WTC11 (cell line): ENCODE results near the gene ZBTB7C. TPM values are rescaled to one million over a fixed set of nuclear protein-coding genes. Genes with fewer than 3 reads are reported as not detected.

ENCODE experiments used
- ATAC-seq: fragments of 200-7000 bp; cut with Tn5 transposase; 2 replicates; pipeline ENCODE4 v1.10.0; 2021; ENCODE audit warnings: mild to moderate bottlenecking, moderate library complexity
- CTCF ChIA-PET: fragments of 300-600 bp; sonication (Branson Sonifier 250); formaldehyde crosslinking; loops from one replicate; lab custom pipeline; 2021; ENCODE audit warnings: antibody characterized with exemption; lab: Charles Lee
- POLR2A ChIA-PET: fragments of 350-600 bp; sonication (Branson Sonifier 250); formaldehyde crosslinking; loops from one replicate; lab custom pipeline; 2021; ENCODE audit warnings: antibody characterized with exemption; lab: Charles Lee
- DNase-seq: peaks from one replicate; pipeline ENCODE4 v3.0.0; 2021; ENCODE audit warnings: low spot score
- H3K27ac Mint-ChIP-seq: 2 replicates; pipeline ENCODE4 v1.8.0; 2021; ENCODE audit warnings: mixed read lengths
- H3K27me3 Mint-ChIP-seq: 2 replicates; pipeline ENCODE4 v1.8.0; 2021; ENCODE audit warnings: low read depth, mild to moderate bottlenecking, moderate library complexity, mixed read lengths
- H3K36me3 Mint-ChIP-seq: 2 replicates; pipeline ENCODE4 v1.8.0; 2021; ENCODE audit warnings: mixed read lengths
- H3K4me1 Mint-ChIP-seq: 2 replicates; pipeline ENCODE4 v1.8.0; 2022; ENCODE audit warnings: mixed read lengths
- H3K4me3 Mint-ChIP-seq: 2 replicates; pipeline ENCODE4 v1.8.0; 2021; ENCODE audit warnings: mild to moderate bottlenecking, moderate library complexity, mixed read lengths
- H3K9me3 Mint-ChIP-seq: 2 replicates; pipeline ENCODE4 v1.8.0; 2021; ENCODE audit warnings: mixed read lengths
- FOXK1 ChIP-seq: sonication (generic); formaldehyde crosslinking; IDR thresholded peaks from 2 replicates; pipeline ENCODE4 v1.8.0; 2022; ENCODE audit warnings: mild to moderate bottlenecking, moderate library complexity, missing genetic modification reagents
- GABPB1 ChIP-seq: sonication (generic); formaldehyde crosslinking; IDR thresholded peaks from 2 replicates; pipeline ENCODE4 v1.8.1; 2023; ENCODE audit warnings: mild to moderate bottlenecking, missing genetic modification reagents
- IRF2 ChIP-seq: sonication (generic); formaldehyde crosslinking; IDR thresholded peaks from 2 replicates; pipeline ENCODE4 v1.8.0; 2022; ENCODE audit warnings: low read depth, missing genetic modification reagents, borderline replicate concordance
- JUN ChIP-seq: sonication (generic); formaldehyde crosslinking; IDR thresholded peaks from 2 replicates; pipeline ENCODE4 v1.8.0; 2023; ENCODE audit warnings: mild to moderate bottlenecking, missing genetic modification reagents
- MXD4 ChIP-seq: fragments of 250-450 bp; sonication (Bioruptor Pico); IDR thresholded peaks from 2 replicates; pipeline ENCODE4 v1.8.0; 2021; ENCODE audit warnings: mild to moderate bottlenecking, moderate library complexity, borderline replicate concordance
- NFYB ChIP-seq: sonication (generic); formaldehyde crosslinking; conservative IDR thresholded peaks from 2 replicates; pipeline ENCODE4 v1.8.0; 2022; ENCODE audit warnings: low read depth, missing genetic modification reagents
- OVOL2 ChIP-seq: fragments of 250-450 bp; sonication (Bioruptor Pico); IDR thresholded peaks from 2 replicates; pipeline ENCODE4 v1.9.0; 2021; ENCODE audit warnings: mild to moderate bottlenecking, borderline replicate concordance
- SMAD3 ChIP-seq: sonication (generic); formaldehyde crosslinking; IDR thresholded peaks from 2 replicates; pipeline ENCODE4 v1.8.0; 2022; ENCODE audit warnings: missing genetic modification reagents, mild to moderate bottlenecking, borderline replicate concordance
- SOX15 ChIP-seq: fragments of 250-450 bp; sonication (Bioruptor Pico); IDR thresholded peaks from 2 replicates; pipeline ENCODE4 v1.9.0; 2021; ENCODE audit warnings: mild to moderate bottlenecking
- SP1 ChIP-seq: sonication (generic); formaldehyde crosslinking; conservative IDR thresholded peaks from 2 replicates; pipeline ENCODE4 v1.8.1; 2022; ENCODE audit warnings: missing genetic modification reagents
- TP53 ChIP-seq: sonication (generic); formaldehyde crosslinking; IDR thresholded peaks from 2 replicates; pipeline ENCODE4 v1.8.1; 2023; ENCODE audit warnings: mild to moderate bottlenecking, missing genetic modification reagents
- ZNF396 ChIP-seq: fragments of 250-450 bp; sonication (Bioruptor Pico); IDR thresholded peaks from 2 replicates; pipeline ENCODE4 v1.8.0; 2021; ENCODE audit warnings: mild to moderate bottlenecking, moderate library complexity, borderline replicate concordance
- total RNA-seq: library from RNA; stranded (reverse); gene quantifications from 3 replicates; pipeline ENCODE4 v1.2.3, GENCODE V29; 2021
- TF ChIP-seq, protein P1 (sequence below): sonication (generic); formaldehyde crosslinking; IDR thresholded peaks from 2 replicates; pipeline ENCODE4 v1.8.1; 2022; ENCODE audit warnings: mild to moderate bottlenecking, moderate library complexity, missing genetic modification reagents
- TF ChIP-seq, protein P2 (sequence below): sonication (generic); formaldehyde crosslinking; IDR thresholded peaks from 2 replicates; pipeline ENCODE4 v1.8.1; 2023; ENCODE audit warnings: mild to moderate bottlenecking, missing genetic modification reagents, moderate library complexity
- TF ChIP-seq, protein P3 (sequence below): fragments of 250-450 bp; sonication (Bioruptor Pico); IDR thresholded peaks from 2 replicates; pipeline ENCODE4 v1.9.0; 2021; ENCODE audit warnings: mild to moderate bottlenecking
- TF ChIP-seq, protein P4 (sequence below): sonication (generic); formaldehyde crosslinking; IDR thresholded peaks from 2 replicates; pipeline ENCODE4 v1.8.1; 2023; ENCODE audit warnings: mild to moderate bottlenecking, moderate library complexity, missing genetic modification reagents
- TF ChIP-seq, protein P5 (sequence below): sonication (generic); formaldehyde crosslinking; IDR thresholded peaks from 2 replicates; pipeline ENCODE4 v1.8.0; 2022; ENCODE audit warnings: mild to moderate bottlenecking, missing genetic modification reagents

The ZBTB7C gene
- total RNA-seq, 1 experiment from 2014 or later: 0.48 TPM

DNA sequence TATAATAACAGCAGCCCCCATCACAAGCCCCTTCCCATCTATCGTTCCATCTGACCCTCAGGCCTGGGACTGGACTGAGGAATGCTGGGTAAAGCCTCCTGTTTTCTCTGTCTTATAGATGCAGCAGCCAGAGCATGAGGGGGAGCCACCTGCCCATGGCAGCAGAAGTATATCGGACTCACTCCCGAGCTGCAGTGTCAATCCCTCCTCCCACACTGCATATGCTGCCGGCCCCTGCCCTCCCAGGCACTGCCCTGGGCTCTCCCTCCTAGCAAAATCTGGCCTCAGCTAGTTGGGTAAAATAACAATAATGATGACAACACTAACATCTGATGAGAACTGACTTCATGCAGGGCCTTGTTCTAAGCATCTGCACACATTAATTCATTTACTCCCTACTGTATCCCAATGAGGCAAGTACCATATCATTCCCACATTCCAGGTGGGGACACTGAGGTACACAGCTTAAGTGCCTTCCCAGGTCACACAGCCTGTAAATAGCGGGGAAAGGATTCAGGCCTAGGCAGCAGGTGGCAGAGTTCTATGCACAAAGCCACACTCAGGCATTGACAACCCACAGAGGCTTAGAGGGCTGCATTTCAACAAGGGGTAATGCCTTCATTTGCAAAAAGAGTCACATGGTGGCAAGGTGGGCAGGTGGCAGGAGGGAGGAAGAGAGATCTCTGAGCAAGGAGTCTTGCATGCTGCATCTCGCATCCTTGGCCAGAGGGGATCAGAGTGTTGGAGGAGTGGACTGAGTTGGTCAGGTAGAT is 190.0 kb downstream of the ZBTB7C start:
- peaks cover 10% of the 10 kb centered on the region for H3K9me3 Mint-ChIP-seq
- H3K4me1 Mint-ChIP-seq: peaks cover 10% of the 10 kb centered on the region
- H3K4me3 Mint-ChIP-seq: no peak overlapping the region
- CTCF ChIA-PET: interaction anchor here (0.5 to 1.4 kb wide), 7 partner anchors 11 to 226 kb away, joined by 3 to 7 read pairs (median 3); no protein-coding TSS in a partner anchor
- POLR2A ChIA-PET: interaction anchor here (0.6 kb wide), 1 partner anchor 363 kb away, joined by 7 read pairs; no protein-coding TSS in a partner anchor
- no peak overlapping the region for H3K27ac Mint-ChIP-seq
- ATAC-seq: peak; percentile 69
- DNase-seq: no peak
- H3K36me3 Mint-ChIP-seq: peaks cover 1% of the 10 kb centered on the region
- TF ChIP-seq, protein P1, sequence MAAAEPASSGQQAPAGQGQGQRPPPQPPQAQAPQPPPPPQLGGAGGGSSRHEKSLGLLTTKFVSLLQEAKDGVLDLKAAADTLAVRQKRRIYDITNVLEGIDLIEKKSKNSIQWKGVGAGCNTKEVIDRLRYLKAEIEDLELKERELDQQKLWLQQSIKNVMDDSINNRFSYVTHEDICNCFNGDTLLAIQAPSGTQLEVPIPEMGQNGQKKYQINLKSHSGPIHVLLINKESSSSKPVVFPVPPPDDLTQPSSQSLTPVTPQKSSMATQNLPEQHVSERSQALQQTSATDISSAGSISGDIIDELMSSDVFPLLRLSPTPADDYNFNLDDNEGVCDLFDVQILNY: no peak
- TF ChIP-seq, protein P2, sequence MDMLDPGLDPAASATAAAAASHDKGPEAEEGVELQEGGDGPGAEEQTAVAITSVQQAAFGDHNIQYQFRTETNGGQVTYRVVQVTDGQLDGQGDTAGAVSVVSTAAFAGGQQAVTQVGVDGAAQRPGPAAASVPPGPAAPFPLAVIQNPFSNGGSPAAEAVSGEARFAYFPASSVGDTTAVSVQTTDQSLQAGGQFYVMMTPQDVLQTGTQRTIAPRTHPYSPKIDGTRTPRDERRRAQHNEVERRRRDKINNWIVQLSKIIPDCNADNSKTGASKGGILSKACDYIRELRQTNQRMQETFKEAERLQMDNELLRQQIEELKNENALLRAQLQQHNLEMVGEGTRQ (CRISPR knock-in tag): peak; percentile 58
- TF ChIP-seq TP53 (CRISPR knock-in tag): no peak
- TF ChIP-seq, protein P3, sequence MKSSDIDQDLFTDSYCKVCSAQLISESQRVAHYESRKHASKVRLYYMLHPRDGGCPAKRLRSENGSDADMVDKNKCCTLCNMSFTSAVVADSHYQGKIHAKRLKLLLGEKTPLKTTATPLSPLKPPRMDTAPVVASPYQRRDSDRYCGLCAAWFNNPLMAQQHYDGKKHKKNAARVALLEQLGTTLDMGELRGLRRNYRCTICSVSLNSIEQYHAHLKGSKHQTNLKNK (CRISPR knock-in tag): no peak
- no peak for TF ChIP-seq SMAD3 (CRISPR knock-in tag)
- TF ChIP-seq, all 79 proteins: peak for 1
- H3K27me3 Mint-ChIP-seq: peaks cover under 1% of the 10 kb centered on the region

DNA sequence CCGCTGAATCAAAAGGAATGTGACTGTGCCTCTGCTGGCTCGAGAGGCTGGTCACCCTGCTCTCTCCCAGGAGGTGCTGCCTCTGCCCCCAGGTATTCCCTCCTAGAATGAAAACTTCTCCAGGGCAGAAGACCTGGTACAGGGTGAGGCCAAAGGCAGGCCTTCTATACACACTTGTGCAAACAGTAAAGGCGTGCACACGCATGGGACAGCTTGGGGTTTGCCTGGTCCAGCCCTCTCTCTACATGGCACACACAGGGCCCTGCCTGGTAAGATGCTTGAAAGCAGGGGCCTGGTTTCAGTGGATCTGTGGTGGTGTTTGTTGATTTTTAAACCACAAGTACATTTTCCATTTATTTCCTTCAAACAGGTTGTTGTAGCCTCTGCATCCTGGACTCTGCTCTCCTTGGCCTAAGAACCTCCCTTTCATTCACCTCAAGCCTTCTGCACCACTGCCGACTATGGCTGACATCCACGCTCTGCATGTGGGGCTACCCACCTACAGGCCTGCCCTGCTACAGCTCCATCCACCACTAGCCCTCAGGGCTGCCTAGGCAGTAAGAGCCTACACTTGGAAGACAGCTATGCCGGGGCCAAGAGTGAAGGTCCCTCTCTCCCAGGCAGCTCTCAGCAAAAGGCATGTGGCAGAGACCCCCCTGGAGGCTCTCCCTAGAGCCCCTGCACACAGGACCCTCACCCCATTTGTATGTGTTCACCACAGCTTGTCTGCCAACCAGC is 190.7 kb downstream of the ZBTB7C start:
- Mint-ChIP-seq H3K27me3 (peaks cover 5% of the 10 kb centered on the region), H3K4me1 (peaks cover 10% of the 10 kb centered on the region)

DNA sequence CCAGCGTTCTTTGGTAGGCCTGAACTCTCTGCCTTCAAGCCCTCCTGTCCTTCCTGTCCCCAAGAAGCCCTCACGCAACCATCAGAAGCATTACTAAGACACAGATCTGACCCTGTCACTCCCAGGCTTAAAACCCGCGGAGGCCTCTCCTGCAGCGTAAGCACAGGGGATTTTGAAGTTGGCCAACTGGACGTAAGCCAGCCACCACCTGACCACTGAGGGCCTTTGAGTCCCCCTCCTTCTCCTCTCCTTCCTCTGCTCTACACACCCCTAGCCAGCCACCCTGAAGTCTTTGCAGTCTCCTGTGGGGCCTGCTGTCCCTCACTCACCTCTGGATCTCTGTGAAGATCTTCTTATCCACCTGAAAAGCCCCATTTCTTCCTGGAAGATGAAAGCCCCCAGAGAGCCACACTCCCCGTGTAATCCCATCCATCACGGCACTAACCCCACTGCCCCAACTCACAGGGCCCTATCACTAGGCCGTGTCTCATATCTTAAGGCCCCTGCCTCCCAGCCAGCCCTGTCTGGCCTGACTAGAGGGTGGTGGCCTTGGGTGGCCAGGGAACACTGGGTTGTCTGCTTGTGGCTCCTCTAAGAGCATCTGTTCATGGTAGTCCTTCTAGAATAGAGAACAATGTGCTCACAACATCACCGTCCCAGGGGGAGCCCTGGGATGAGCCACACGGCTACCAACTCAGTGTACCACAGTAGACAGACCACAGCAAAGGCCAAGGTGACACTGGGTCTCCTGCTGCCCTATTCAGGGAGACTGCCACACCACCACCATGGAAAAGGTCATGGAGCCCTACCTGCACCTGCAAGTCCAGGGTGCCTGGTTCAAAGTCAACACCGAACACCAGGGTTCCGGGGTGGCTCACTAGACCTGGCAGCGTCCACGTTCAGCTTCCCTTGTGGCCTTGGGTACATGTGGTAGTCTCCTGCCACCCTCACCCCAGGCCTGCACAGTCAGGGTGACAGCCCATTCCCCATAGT is 191.6 kb downstream of the ZBTB7C start:
- Mint-ChIP-seq H3K9me3 (peaks cover 26% of the 10 kb centered on the region), H3K36me3 (peaks cover 12% of the 10 kb centered on the region), H3K4me3 (no peak overlapping the region), H3K4me1 (peaks cover 10% of the 10 kb centered on the region), H3K27me3 (peaks cover 5% of the 10 kb centered on the region), H3K27ac (no peak overlapping the region)
- ChIA-PET POLR2A (interaction anchor here (0.5 kb wide), 1 partner anchor 228 kb away, joined by 3 read pairs; no protein-coding TSS in a partner anchor), CTCF (interaction anchor here (1.0 kb wide), 1 partner anchor 228 kb away, joined by 3 read pairs; no protein-coding TSS in a partner anchor)
- ATAC-seq (no peak), DNase-seq (no peak)
- TF ChIP-seq SP1 (CRISPR knock-in tag) (no peak), FOXK1 (CRISPR knock-in tag) (no peak), OVOL2 (no peak), SOX15 (no peak), ZNF396 (no peak), GABPB1 (CRISPR knock-in tag) (no peak), IRF2 (no peak), JUN (CRISPR knock-in tag) (no peak)
- TF ChIP-seq, protein P4, sequence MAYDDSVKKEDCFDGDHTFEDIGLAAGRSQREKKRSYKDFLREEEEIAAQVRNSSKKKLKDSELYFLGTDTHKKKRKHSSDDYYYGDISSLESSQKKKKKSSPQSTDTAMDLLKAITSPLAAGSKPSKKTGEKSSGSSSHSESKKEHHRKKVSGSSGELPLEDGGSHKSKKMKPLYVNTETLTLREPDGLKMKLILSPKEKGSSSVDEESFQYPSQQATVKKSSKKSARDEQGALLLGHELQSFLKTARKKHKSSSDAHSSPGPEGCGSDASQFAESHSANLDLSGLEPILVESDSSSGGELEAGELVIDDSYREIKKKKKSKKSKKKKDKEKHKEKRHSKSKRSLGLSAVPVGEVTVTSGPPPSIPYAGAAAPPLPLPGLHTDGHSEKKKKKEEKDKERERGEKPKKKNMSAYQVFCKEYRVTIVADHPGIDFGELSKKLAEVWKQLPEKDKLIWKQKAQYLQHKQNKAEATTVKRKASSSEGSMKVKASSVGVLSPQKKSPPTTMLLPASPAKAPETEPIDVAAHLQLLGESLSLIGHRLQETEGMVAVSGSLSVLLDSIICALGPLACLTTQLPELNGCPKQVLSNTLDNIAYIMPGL: no peak

More for the DNA sequence above, 190.7 kb downstream of the ZBTB7C start:
- no peak overlapping the region for H3K27ac Mint-ChIP-seq
- H3K36me3 Mint-ChIP-seq: peaks cover 8% of the 10 kb centered on the region
- peaks cover 17% of the 10 kb centered on the region for H3K9me3 Mint-ChIP-seq
- TF ChIP-seq JUN (CRISPR knock-in tag) (no peak), MXD4 (CRISPR knock-in tag) (no peak), NFYB (CRISPR knock-in tag) (no peak), GABPB1 (CRISPR knock-in tag) (no peak)
- TF ChIP-seq, protein P5, sequence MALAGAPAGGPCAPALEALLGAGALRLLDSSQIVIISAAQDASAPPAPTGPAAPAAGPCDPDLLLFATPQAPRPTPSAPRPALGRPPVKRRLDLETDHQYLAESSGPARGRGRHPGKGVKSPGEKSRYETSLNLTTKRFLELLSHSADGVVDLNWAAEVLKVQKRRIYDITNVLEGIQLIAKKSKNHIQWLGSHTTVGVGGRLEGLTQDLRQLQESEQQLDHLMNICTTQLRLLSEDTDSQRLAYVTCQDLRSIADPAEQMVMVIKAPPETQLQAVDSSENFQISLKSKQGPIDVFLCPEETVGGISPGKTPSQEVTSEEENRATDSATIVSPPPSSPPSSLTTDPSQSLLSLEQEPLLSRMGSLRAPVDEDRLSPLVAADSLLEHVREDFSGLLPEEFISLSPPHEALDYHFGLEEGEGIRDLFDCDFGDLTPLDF (CRISPR knock-in tag): no peak
- DNase-seq (no peak), ATAC-seq (no peak)
- ChIA-PET CTCF (interaction anchor here (0.5 to 1.4 kb wide), 7 partner anchors 12 to 227 kb away, joined by 3 to 7 read pairs (median 3); no protein-coding TSS in a partner anchor), POLR2A (interaction anchor here (0.6 kb wide), 1 partner anchor 362 kb away, joined by 7 read pairs; no protein-coding TSS in a partner anchor)
- H3K4me3 Mint-ChIP-seq: no peak overlapping the region
